DND-41 (cell line): ENCODE results near the gene PDC.

ENCODE experiments used
- EZH2 ChIP-seq: IDR thresholded peaks from 3 replicates; pipeline ENCODE4 v1.6.1; 2012; ENCODE audit warnings: borderline replicate concordance, low read depth, mild to moderate bottlenecking, moderate library complexity, low read length, inconsistent platforms; ENCODE audit not compliant: severe bottlenecking
- TF ChIP-seq, protein P1 (sequence below): IDR thresholded peaks from 2 replicates; pipeline ENCODE4 v1.5.1; 2012; ENCODE audit warnings: borderline replicate concordance, low read length, moderate library complexity, mild to moderate bottlenecking; ENCODE audit not compliant: poor library complexity, severe bottlenecking; ENCODE audit errors: extremely low read depth

DNA sequence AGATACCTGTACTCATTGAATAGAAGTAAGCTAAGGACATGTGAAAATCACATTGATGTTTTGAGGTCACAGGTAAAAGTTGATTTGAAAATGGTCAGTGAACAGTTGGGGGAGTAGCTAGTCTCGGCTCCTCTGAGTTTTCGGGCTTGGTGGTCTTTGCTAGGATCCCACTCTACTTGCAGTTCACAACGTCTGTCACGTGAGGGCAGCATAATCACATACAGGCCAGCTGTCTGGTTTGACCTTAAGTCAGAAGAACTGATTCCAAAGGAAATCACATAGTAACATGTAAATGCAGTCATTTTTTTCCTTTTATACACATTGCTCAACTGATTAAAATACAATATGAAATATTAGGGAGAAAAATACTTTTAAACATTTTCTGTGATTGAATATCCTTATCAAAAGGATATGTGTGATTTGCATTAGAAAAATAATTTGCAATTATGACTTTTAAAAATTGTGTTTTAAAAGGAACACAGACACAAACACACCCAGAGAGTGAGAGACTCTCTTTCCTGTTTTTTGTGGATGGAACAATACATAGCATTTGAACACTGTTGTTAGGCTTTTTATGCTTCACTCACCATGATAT is 21.8 kb upstream of the PDC start:
- no peak for TF ChIP-seq EZH2
- TF ChIP-seq, protein P1, sequence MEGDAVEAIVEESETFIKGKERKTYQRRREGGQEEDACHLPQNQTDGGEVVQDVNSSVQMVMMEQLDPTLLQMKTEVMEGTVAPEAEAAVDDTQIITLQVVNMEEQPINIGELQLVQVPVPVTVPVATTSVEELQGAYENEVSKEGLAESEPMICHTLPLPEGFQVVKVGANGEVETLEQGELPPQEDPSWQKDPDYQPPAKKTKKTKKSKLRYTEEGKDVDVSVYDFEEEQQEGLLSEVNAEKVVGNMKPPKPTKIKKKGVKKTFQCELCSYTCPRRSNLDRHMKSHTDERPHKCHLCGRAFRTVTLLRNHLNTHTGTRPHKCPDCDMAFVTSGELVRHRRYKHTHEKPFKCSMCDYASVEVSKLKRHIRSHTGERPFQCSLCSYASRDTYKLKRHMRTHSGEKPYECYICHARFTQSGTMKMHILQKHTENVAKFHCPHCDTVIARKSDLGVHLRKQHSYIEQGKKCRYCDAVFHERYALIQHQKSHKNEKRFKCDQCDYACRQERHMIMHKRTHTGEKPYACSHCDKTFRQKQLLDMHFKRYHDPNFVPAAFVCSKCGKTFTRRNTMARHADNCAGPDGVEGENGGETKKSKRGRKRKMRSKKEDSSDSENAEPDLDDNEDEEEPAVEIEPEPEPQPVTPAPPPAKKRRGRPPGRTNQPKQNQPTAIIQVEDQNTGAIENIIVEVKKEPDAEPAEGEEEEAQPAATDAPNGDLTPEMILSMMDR, result peak; percentile 93
